Measurements from ENCODE around the gene KREMEN2.

DNA sequence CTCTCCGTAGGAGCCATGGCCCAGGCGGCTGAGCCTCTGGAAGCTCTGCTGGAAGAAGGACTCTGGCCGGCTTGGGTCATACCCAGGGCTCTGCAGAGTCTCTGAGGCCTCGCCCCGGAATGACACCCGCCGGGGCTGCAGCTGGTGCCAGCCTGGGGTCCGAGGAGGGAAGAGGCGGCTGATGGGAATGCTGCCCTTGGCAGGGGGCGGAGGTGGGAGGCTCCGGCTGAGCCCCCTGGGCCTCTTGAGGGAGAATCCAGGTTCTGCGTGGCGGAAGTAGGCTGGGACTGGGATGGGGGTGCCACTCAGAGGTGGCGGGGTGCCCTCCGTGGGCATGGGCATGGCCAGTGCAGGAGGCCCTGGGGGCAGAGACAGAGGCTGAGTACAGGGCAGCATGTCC is 12.6 kb downstream of the KREMEN2 start:
- no peak for TF ChIP-seq NRF1 (IDR thresholded peaks at IDR 0.05; ENCODE audit: low read depth, low read length)
- TF ChIP-seq KDM1A (IDR thresholded peaks at IDR 0.05; ENCODE audit: borderline replicate concordance, low read length): no peak
- TF ChIP-seq GABPA (IDR thresholded peaks at IDR 0.05; ENCODE audit: borderline replicate concordance, insufficient read depth, low read length): no peak
